Cardiac septum (tissue), 1 donor: ENCODE data around the gene ZNF669. TPM values are rescaled to one million over a fixed set of nuclear protein-coding genes. Genes with fewer than 3 reads are reported as not detected.

Experiments
- DNase-seq: peaks from one replicate; pipeline ENCODE4 v3.0.0-alpha.2; 2020; ENCODE audit warnings: low spot score
- intact Hi-C: fragments of 100-400 bp; cut with DNase I; formaldehyde crosslinking; loops from one replicate; pipeline ENCODE4 v1.14.0; 2022
- total RNA-seq: library from RNA; stranded (reverse); fragmentation: NEBNext Ultra II Directional; extraction: Animal tissue kit (Norgen Biotek cat#: 25700); gene quantifications from one replicate; pipeline ENCODE4 v1.2.1, GENCODE V29; 2021
- donor health status: DM: no; HTN: no; CAD: no.

Gene ZNF669
- total RNA-seq, 1 donor from 2014 or later = 3.1 TPM

- intact Hi-C loops = loop anchor here (5.0 kb wide), 3 partner anchors 99 to 219 kb away; partner anchors contain the start of genes AHCTF1 and ZNF496
- DNase-seq = no peak
Measured at GRCh38 chr1:247113094-247113497, 8.9 kb upstream of the ZNF669 start.

- intact Hi-C loops = loop anchor here (5.0 kb wide), 3 partner anchors 100 to 220 kb away; partner anchors contain the start of genes AHCTF1 and ZNF496
- DNase-seq = no peak
Measured at GRCh38 chr1:247112479-247112781, 8.3 kb upstream of the ZNF669 start.

- intact Hi-C loops = loop anchor here (5.0 kb wide), 3 partner anchors 100 to 220 kb away; partner anchors contain the start of genes AHCTF1 and ZNF496
- DNase-seq = peak; percentile 86
Measured at GRCh38 chr1:247111700-247112478, 7.7 kb upstream of the ZNF669 start.

- no peak for DNase-seq
- intact Hi-C loops = loop anchor here (5.0 kb wide), 3 partner anchors 101 to 221 kb away; partner anchors contain the start of genes AHCTF1 and ZNF496
Measured at GRCh38 chr1:247111259-247111699, 7.1 kb upstream of the ZNF669 start.

GRCh38 chr1:247110627-247111258 lies 6.6 kb upstream of the ZNF669 start:
- DNase-seq = no peak
- intact Hi-C loops = loop anchor here (5.0 kb wide), 3 partner anchors 102 to 222 kb away; partner anchors contain the start of genes AHCTF1 and ZNF496

GRCh38 chr1:247107694-247108093 lies 3.5 kb upstream of the ZNF669 start:
- intact Hi-C loops = no loop called here
- DNase-seq = no peak

- DNase-seq = no peak
- intact Hi-C loops = loop anchor here (2.0 kb wide), 1 partner anchor 27 kb away; the partner anchor contains the start of gene ZNF670
Measured at GRCh38 chr1:247105966-247106365, 1.8 kb upstream of the ZNF669 start.

GRCh38 chr1:247104965-247105364 lies 809 bp upstream of the ZNF669 start:
- no peak for DNase-seq
- intact Hi-C loops = loop anchor here (2.0 kb wide), 1 partner anchor 26 kb away; the partner anchor contains the start of gene ZNF670

- intact Hi-C loops = no loop called here
- DNase-seq = no peak
Measured at GRCh38 chr1:247102381-247102780, 1.8 kb downstream of the ZNF669 start.

- DNase-seq = no peak
- intact Hi-C loops = no loop called here
Measured at GRCh38 chr1:247100676-247101279, 3.4 kb downstream of the ZNF669 start.

- intact Hi-C loops = no loop called here
- peak; percentile 22 for DNase-seq
Measured at GRCh38 chr1:247096958-247097357, 7.2 kb downstream of the ZNF669 start.

GRCh38 chr1:247096544-247096943 lies 7.6 kb downstream of the ZNF669 start:
- intact Hi-C loops = no loop called here
- DNase-seq = no peak

- intact Hi-C loops = no loop called here
- DNase-seq = no peak
Measured at GRCh38 chr1:247096112-247096511, 8.0 kb downstream of the ZNF669 start.

GRCh38 chr1:247090455-247090854 lies 13.7 kb downstream of the ZNF669 start:
- intact Hi-C loops = no loop called here
- no peak for DNase-seq

- DNase-seq = no peak
- intact Hi-C loops = no loop called here
Measured at GRCh38 chr1:247089616-247090375, 14.4 kb downstream of the ZNF669 start.

GRCh38 chr1:247088967-247089366 lies 15.2 kb downstream of the ZNF669 start:
- intact Hi-C loops = no loop called here
- no peak for DNase-seq

GRCh38 chr1:247087256-247087655 lies 16.9 kb downstream of the ZNF669 start:
- DNase-seq = no peak
- intact Hi-C loops = no loop called here

GRCh38 chr1:247085310-247085709 lies 18.8 kb downstream of the ZNF669 start:
- intact Hi-C loops = no loop called here
- DNase-seq = no peak

GRCh38 chr1:247084771-247085170 lies 19.4 kb downstream of the ZNF669 start:
- DNase-seq = no peak
- intact Hi-C loops = no loop called here
